ENCODE measurements around the gene NUTM1.
A peak's percentile ranks its signal among the peaks of the same experiment; 100 is the strongest.
"Not testable (repeated sequence)": the region's sequence is repeated elsewhere in the genome, so short reads cannot be mapped to it uniquely, and the experiment has no call there.

Gene NUTM1

DNA sequence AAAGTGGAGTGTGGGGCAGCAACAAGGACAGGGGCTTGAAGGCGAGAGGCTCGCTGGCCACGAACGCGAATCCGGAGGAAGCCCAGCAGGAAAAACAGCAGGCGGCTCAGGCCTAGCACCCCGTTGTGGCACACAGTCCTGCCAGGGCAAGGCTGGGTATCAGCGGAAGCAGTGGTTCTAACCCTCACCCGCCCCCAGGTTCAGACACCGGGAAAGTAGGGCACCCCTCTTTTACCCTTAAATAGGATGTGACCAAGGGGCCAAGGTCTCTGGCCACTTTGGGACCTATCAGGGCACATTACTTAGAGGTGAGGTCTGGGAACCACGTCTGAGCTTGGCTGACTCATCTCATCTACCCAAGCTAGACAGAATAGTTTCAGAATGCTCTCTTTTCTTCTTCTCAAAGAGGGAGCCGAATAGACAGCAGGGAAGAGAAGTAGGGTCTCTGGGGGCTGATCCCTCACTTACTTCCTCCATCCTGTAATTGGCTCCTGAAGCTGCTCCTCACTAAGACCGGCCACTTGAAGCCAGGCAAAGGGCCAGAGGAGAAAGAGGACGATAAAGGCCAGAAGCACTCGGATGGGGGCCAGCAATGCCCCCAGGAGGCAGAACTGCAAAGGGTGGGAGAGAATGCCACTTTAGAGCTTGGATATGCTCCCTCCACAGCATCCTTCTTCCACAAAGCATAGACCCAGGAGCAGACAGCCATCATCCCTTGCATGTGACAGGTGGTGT lies 22.1 kb downstream of the NUTM1 start:
- DNase-seq (ENCODE audit: low read depth in 2 of 2, low spot score in 1 of 2) = no peak

DNA sequence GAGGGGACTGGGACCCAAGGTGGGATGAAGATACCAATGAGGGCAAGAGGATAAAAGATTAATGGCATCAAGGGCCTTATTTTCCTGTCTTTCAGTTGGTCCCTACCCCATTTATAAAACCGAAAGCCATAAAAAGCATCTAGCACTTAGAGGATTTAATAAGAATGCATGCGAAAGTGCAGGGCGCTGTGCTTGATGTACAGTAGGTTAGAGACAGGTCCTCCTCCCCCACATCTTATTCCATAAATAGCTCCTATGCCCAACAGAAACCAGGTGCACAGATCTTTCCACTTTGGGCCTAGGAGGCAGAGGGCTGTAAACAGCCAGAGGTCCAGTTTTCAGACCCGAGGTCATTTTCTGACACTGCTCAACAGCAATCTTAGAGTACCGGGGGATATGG lies 22.7 kb downstream of the NUTM1 start:
- DNase-seq (ENCODE audit: low read depth in 2 of 2, low spot score in 1 of 2) = no peak

DNA sequence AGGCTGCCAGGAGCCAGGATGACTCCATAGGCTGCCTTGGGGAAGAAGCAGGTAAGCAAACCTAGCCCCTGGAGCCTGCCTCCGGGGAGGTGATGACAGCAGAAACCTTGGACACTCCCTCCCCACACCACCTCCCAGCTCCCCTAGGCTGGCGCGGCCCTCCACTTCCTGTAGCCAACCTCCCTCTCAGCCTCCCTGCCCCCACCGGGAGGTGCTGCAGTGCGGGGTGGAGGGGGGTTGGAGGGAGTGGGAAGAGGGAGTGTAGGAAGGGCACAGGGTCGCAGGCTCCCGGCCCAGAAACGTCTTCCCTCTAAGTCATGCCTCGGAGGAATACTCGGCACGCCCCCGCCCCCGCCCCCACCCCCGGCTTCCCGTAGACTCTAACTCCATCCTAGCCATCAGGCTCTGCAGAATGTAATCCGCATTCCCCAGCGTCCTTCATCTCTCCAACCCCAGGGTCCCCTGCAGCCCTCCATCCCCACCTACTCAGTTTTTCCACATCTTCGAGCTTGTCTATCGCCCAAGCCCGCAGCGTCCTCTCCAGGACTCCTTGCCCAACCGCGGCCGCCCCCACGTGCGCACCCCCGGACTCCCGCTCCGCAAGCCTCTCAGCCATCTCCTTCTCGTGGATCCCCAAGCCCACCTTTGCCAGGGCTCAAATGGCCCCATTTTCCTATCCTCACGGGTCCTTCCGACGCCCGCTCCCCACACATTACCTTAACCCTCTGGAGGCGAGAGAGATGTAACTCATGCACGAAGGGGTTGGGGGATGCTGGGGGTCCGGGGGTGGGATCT lies 23.4 kb downstream of the NUTM1 start:
- DNase-seq (ENCODE audit: low read depth in 2 of 2, low spot score in 1 of 2) = no peak

DNA sequence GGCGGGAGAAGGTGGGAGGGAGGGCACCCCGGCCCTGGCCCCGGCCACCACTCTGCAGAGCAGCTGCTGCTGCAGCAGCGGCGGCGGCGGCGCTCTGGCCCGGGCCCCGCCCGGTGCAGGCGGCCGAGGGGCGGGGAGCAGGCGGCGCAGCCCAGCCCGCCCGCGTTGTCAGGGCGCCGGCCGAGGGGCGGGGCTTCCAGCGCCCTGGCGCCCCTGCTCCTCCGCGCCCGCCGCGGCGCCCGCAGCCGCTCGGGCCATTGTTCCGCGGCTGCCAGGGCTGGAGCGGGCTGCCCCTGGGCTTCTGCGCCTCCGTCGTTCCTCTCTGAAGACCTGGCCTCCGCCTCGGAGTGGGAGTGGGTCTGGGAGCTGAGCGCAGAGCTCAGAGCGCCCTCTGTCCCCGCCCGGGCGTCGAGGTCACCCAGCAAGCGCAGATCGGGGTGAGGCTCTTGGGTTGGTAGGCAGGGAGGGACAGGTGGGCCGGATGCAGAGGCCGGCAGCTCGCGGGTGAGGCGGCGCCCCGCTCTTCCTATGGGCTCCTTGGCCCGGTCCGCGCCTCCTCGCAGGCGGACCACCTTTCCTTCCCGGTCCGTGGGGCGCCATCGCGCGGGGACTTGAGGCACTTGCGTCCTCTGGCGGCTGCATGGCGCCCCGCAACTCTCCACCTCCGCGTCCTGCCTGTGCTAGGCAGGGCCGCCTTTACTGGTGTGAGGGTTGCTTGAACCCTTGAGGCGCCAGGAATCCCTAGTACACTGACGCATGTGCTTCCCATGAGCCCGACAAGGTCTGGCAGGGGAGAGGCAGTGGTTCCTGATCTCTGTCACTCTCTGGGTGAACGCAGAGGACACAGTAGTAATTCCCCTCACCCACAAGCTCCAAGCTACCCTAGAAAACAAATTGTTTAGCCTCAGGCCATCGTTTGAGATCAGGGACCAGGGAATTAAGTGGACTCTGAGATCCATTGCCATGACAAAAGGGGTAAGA lies 24.3 kb downstream of the NUTM1 start, which contains the start of gene LPCAT4:
Gene LPCAT4 (minus strand): TSS at position 96 of the 981 bp plus-strand sequence. CDS start 96 bp downstream, outside the sequence.
- peak; percentile 70 to 78 for DNase-seq (ENCODE audit: low read depth in 2 of 2, low spot score in 1 of 2)

GRCh38 chr15:34370129-34370528 lies 27.0 kb downstream of the NUTM1 start:
- no peak for DNase-seq (ENCODE audit: low read depth in 2 of 2, low spot score in 1 of 2)

DNA sequence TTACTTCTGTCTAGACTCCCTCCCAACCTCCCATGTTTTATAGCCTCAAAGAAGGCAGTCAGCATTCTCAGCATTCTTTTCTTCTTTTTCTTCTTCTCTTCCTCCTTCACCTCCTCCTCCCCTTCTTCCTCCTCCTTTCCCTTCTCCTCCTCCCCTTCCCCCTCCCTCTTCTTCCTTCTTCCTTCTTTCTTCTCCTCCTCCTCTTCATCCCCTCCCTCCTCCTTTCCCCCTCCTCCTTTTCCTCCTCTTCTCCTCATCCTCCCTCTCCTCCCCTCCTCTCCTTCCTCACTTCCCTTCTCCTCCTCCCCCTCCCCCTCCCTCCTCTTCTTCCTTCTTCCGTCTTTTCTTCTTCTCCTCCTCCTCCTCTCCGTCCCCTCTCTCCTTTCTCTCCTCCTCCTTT lies 27.5 kb downstream of the NUTM1 start:
- no peak for DNase-seq (ENCODE audit: low read depth in 2 of 2, low spot score in 1 of 2)

DNA sequence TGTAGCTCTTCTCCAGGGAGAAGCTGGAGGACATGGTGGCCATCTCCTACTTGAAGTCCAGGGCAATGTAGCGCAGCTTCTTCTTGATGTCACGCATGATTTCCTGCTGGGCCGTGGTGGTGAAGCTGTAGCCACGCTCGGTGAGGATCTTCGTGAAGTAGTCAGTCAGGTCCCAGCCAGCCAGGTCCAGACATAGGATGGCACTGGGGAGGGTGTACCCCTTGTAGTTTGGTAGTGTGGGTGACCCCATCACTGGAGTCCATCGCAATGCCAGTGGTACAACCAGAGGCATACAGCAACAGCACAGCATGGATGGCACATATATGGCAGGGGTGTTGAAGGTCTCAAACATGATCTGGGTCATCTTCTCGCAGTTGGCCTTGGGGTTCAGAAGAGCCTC lies 30.8 kb downstream of the NUTM1 start:
- DNase-seq (ENCODE audit: low read depth in 2 of 2, low spot score in 1 of 2) = no peak

GRCh38 chr15:34374816-34375215 lies 31.7 kb downstream of the NUTM1 start:
- no peak for DNase-seq (ENCODE audit: low read depth in 2 of 2, low spot score in 1 of 2)

GRCh38 chr15:34375541-34375940 lies 32.4 kb downstream of the NUTM1 start:
- DNase-seq (ENCODE audit: low read depth in 2 of 2, low spot score in 1 of 2) = not testable (repeated sequence)

- DNase-seq (ENCODE audit: low read depth in 2 of 2, low spot score in 1 of 2) = no peak
Measured at GRCh38 chr15:34376856-34377255, 33.7 kb downstream of the NUTM1 start.

DNA sequence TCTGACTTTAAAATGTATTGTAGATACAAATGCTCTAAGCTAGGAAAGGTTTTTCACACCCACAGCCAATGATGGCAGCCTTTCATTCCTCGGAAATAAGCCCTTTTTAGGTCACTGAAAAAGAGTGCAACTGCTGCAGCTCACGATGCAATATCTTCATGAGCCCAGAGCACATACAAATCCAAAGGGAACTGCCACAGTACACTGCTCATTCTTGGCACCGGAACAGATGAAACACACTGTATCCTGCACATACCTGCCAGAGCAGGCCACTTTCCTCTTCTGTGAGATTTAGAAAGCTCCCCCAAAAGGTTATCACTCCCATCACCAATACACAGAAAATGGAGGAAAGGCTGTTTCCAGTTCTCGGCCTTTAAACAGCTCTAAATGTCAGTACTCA lies 37.4 kb downstream of the NUTM1 start:
- DNase-seq (ENCODE audit: low read depth in 2 of 2, low spot score in 1 of 2) = not testable (repeated sequence)

DNA sequence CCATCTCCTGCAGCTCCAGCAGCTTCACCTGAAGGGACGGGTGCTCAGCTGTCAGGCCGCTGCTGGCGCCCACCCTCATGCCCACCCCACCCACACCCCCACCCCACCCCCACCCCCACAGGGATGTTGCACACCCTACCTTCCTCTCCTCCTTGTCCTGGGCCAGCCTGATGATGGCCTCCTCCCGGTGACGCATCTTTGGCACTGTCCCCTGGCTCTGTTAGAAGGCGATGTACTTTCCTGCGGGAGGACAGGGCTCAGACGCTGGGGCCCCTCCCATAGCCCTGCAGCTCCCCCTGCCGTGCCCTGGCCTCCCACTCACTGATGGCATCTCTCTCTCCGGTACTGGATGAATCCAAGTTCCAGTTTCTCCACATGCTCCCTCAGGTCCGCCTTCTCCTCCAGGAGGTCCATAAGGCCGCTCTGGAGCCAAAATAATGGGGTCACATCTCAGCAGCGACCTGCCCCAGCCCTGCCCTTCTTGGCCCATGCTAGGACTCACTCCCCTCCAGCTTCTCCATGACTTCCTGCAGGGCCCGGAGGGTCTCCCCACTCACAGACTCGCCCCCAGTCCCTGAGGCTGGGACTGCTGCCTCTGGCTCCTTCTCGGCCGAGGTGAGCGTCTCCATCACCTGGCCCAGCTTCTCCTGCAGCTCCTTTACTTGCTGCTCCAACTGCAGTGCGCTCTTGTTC lies 38.9 kb downstream of the NUTM1 start:
- not testable (repeated sequence) for DNase-seq (ENCODE audit: low read depth in 2 of 2, low spot score in 1 of 2)

- DNase-seq (ENCODE audit: low read depth in 2 of 2, low spot score in 1 of 2) = not testable (repeated sequence)
Measured at GRCh38 chr15:34389594-34390086, 46.5 kb downstream of the NUTM1 start.

DNA sequence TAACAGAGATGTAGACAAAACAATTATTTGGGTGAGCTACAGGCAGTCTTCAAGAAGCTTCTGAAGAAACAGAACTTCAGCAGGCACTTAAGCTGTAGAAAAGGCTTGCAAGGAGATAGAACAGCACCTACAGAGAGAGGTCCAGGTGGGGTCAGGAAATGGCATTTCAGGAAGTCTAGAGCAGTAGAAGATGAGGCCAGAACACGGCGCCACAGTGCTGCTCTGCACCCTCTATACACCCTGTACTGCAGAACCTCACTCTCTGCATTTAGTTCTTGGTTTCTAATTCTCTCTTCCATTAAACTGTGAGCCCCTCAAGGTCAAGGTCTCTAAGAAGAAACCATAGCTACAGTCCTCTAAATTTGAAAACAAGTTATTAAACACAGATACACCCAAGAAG lies 49.9 kb downstream of the NUTM1 start:
- not testable (repeated sequence) for DNase-seq (ENCODE audit: low read depth in 2 of 2, low spot score in 1 of 2)

- not testable (repeated sequence) for DNase-seq (ENCODE audit: low read depth in 2 of 2, low spot score in 1 of 2)
Measured at GRCh38 chr15:34397637-34398259, 54.6 kb downstream of the NUTM1 start.

- not testable (repeated sequence) for DNase-seq (ENCODE audit: low read depth in 2 of 2, low spot score in 1 of 2)
Measured at GRCh38 chr15:34403160-34403598, 60.1 kb downstream of the NUTM1 start.

GRCh38 chr15:34403899-34404298 lies 60.8 kb downstream of the NUTM1 start:
- not testable (repeated sequence) for DNase-seq (ENCODE audit: low read depth in 2 of 2, low spot score in 1 of 2)

Data from stimulated activated CD8-positive, alpha-beta memory T cell treated with anti-CD3 and anti-CD28 coated beads, Interleukin-4, amount 100 ng/mL, for 4 hours (primary cell).